HG03354 (cell line): Measurements from ENCODE around the gene CLSTN2.
A peak's percentile ranks its signal among the peaks of the same experiment; 100 is the strongest.

Source experiments
- ATAC-seq: cut with Tn5 transposase; IDR thresholded peaks from one replicate; pipeline ENCODE4 v1.9.1; 2021; ENCODE audit warnings: mild to moderate bottlenecking; ENCODE audit not compliant: unreplicated experiment, poor library complexity, severe bottlenecking

Gene CLSTN2

GRCh38 chr3:140085001-140085400 lies 150.0 kb downstream of the CLSTN2 start:
- ATAC-seq = no peak

- no peak for ATAC-seq
Observed at GRCh38 chr3:140086642-140087041, 151.7 kb downstream of the CLSTN2 start.

GRCh38 chr3:140088058-140088457 lies 153.1 kb downstream of the CLSTN2 start:
- ATAC-seq = no peak

GRCh38 chr3:140088513-140088912 lies 153.5 kb downstream of the CLSTN2 start:
- no peak for ATAC-seq

- no peak for ATAC-seq
Observed at GRCh38 chr3:140089403-140090072, 154.6 kb downstream of the CLSTN2 start.

- no peak for ATAC-seq
Observed at GRCh38 chr3:140091143-140091542, 156.2 kb downstream of the CLSTN2 start.

- no peak for ATAC-seq
Observed at GRCh38 chr3:140092848-140093536, 158.0 kb downstream of the CLSTN2 start.

- no peak for ATAC-seq
Observed at GRCh38 chr3:140093742-140094141, 158.8 kb downstream of the CLSTN2 start.

GRCh38 chr3:140094487-140094886 lies 159.5 kb downstream of the CLSTN2 start:
- no peak for ATAC-seq

- no peak for ATAC-seq
Observed at GRCh38 chr3:140096037-140096436, 161.1 kb downstream of the CLSTN2 start.

GRCh38 chr3:140097874-140098635 lies 163.1 kb downstream of the CLSTN2 start:
- no peak for ATAC-seq

- ATAC-seq = no peak
Observed at GRCh38 chr3:140100479-140100878, 165.5 kb downstream of the CLSTN2 start.

- no peak for ATAC-seq
Observed at GRCh38 chr3:140103166-140103565, 168.2 kb downstream of the CLSTN2 start.

GRCh38 chr3:140103986-140104645 lies 169.1 kb downstream of the CLSTN2 start:
- no peak for ATAC-seq

GRCh38 chr3:140113996-140114788 lies 179.2 kb downstream of the CLSTN2 start:
- no peak for ATAC-seq

GRCh38 chr3:140114789-140115080 lies 179.8 kb downstream of the CLSTN2 start:
- ATAC-seq = no peak

- ATAC-seq = no peak
Observed at GRCh38 chr3:140117096-140117526, 182.1 kb downstream of the CLSTN2 start.

GRCh38 chr3:140122183-140122582 lies 187.2 kb downstream of the CLSTN2 start:
- no peak for ATAC-seq

- no peak for ATAC-seq
Observed at GRCh38 chr3:140128217-140128616, 193.2 kb downstream of the CLSTN2 start.

- peak; percentile 63 for ATAC-seq
Observed at GRCh38 chr3:140128631-140129030, 193.6 kb downstream of the CLSTN2 start.
